ENCODE results near the gene C19orf25.

The C19orf25 gene

DNA sequence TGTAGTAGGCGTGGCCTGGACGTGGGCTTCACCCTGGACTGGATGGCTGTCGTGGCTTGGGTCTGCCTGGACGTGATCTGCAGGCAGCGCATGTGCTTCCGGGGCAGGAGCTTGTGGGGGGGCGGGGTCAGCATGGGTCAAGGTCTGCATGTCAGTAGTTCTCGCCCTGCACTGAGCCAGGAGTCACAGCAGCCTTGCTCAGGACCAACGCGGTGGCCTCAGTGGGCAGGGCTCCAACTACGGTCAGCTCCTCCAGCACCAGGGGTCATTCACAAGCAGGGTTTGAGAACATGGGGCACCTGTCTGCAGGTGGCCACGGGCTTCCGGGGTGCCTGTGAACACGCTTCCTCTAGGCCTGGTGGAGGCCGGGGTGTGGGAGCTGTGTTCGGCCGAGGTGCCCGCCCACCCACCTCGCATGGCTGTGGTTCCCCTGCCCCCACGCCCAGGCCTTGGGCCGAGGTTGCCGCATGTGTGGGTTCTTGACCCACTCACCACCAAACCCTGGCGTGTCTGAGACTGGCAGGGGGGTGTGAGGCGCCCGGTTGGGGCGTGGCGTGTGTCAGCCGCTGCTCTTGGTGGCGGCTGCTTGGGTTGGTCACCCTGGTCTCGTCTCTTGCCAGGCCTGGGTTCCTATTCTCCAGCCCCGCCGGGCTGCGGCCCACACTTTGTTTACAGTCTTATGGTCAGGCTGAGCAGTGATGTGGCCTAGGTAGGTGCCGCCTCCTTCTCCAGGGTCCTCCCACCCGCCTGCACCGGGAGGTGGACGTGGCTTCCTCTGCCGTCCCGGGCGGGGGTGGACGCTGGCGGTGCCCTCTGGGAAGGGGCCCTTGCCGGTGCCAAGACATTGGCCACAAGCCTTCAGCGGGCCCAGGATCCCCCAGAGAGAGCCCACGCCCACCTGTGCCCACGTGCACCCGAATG lies 45.6 kb downstream of the C19orf25 start:
- DNase-seq (ENCODE audit: low read depth in 2 of 3, low spot score in 2 of 3) = no peak

DNA sequence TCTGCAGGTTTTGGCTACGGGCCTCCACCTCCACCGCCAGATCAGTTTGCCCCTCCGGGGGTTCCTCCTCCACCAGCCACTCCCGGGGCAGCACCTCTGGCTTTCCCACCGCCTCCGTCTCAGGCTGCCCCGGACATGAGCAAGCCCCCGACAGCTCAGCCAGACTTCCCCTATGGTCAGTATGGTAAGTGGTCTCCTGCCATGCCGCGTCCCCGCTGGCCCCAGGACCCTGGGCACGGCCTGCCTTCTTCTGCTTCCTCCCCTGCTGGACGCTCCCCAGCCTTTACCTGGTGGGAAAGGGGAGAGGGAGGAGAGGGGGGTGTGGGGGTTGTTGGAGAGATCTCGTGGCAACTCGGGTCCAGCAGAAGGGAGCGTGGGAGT lies 46.5 kb downstream of the C19orf25 start:
- DNase-seq (ENCODE audit: low read depth in 2 of 3, low spot score in 2 of 3) = no peak

DNA sequence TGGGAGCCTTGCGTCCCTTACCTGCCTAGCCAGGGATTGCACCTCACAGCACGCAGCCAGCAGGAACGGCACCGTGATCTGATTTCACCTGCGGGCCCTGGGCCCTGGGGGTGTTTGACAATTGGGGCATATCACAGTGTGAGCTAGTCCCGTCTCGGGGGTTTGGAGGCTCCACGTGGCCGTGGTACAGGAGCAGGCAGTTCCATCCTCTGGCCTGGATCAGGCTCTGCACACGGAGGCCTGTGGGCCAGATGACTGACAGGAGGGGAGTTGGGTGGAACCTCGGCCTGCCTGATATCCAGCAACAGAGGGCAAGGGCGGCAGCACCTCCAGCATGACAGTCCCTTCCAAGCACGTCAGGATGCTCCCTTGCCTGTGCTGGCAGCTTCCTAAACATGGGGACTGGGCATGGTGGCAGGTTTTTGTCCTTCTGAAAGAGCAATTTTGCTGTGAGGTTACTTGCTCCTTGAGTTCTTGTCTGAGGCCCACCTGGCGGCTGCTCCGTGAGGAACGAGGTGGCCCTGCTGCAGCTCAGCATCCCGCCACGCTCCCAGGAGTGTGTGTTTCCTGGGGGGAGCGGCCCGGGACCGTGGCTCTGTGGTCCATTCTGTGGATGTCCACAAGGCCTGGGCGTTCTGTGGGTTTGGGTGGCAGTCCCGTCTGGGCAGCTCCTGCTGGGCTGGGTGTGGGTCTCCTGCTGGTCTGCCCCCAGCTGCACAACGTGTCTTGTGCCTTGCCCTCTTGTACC lies 47.1 kb downstream of the C19orf25 start:
- DNase-seq (ENCODE audit: low read depth in 2 of 3, low spot score in 2 of 3) = no peak

DNA sequence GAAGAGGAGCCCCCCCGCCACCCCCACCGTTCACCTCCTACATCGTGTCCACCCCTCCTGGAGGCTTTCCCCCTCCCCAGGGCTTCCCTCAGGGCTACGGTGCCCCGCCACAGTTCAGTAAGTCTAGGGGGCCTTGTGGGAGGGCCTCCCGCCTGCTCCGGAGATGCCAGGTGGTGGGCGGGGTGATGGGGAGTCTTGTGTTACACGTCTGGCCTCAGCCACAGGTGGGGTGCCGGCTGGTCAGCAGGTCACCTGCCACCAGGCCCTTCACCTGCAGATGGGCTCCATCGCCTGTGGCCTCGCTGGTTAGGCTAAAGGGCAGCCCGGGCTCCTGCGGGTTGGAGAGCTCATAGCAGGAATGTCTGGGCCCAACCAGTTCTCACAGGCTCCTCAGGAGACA lies 48.8 kb downstream of the C19orf25 start:
- DNase-seq (ENCODE audit: low read depth in 2 of 3, low spot score in 2 of 3) = no peak

DNA sequence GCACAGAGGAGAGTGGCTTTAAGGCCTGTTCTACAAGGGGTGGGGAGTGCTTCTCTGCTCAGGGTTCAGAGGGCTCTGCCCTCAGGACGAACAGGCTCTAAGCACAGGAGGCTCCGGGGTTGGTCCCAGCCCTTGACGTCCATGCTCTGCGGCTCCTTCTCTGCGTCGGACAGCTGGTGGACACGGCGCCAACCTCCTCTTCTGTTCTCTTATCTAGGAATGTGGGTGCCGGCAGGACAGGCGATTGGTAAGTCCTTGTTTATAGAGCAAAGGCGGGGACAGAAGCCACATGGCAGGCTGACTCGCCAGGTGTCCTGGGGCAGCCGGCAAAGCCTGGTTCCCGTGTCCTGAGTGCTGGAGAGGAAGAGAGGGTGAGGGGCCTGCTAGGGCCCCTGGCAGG lies 49.3 kb downstream of the C19orf25 start:
- DNase-seq (ENCODE audit: low read depth in 2 of 3, low spot score in 2 of 3) = no peak

DNA sequence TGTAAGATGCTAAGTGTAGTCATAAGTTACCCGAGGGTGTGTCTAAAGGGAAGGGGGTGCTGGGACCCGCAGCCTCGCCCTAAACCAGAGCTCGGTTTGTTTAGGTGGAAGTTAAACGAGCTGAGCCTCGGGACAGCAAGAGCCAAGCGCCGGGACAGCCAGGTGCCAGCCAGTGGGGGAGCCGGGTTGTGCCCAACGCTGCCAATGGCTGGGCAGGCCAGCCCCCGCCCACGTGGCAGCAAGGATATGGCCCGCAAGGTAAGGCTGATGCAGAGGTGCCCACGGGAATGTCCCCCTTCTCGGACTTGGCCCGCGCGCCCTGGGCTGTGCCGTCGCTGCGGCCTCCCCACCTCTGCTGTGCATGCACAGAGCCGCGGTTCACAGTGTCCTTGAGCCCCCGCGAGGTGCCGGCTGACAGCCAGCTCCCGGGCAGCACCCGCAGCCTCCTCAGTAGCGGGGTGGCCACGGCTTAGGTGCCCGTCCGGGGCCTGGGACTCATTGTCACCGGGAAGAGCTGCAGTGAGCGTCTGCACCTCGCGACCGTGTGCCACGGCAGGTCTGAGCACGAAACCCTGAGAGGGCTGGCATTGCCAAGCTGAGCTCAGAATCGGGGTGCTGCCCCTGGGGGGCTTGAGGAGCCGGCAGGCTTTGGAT lies 50.1 kb downstream of the C19orf25 start:
- DNase-seq (ENCODE audit: low read depth in 2 of 3, low spot score in 2 of 3) = no peak

DNA sequence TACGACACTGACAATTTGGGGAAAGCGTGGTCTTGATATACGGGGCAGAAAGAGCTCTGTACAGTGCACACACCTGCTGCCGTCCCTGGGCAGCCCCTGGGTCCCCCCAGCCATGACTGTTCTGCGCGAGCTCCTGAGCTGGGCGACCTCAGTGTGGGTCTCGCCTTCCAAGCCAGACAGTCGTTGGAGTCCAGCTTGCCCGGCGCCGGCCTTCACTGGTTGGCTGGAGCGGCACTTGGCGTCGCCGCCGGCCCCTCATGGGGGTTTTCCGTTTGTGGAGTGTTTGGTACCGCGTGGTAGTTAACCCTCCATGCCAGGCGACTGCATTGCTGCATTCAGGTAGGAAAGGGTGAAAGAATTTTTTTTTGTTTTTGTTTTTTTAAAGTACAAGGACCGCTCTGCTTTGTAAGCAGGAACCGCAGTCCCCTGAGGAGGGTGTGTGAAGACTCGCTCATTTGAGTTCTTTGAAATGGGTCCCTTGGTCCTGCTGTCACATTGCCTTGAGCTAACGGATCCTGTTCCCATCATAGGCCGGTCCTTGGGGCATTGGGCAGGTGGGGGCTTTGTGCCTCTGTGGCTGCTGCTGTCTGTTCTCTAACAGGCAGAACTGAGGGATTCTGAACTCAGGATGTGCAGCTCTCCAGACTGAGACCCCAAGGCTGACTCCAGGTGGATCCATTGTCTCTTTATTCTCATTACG lies 51.6 kb downstream of the C19orf25 start:
- no peak for DNase-seq (ENCODE audit: low read depth in 2 of 3, low spot score in 2 of 3)

DNA sequence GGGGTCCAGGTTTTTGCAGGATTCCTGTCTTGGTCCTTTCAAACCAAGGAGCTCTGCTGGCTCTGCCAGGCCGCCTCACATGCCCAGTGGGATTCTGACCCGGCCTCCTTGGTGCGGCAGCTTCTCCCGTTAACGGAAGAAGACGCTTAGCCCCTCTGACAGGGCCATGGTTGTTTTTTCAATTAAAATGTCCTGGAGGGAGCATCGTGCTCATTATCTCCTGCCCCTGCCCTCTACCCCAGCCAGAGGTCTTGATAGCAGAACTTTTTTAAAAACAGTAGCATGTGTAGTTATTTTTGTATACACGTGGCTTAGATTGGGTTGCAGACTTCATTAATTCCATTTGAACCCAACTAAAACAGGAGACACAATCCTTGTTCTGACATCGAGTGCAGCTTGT lies 52.3 kb downstream of the C19orf25 start:
- DNase-seq (ENCODE audit: low read depth in 2 of 3, low spot score in 2 of 3) = no peak

DNA sequence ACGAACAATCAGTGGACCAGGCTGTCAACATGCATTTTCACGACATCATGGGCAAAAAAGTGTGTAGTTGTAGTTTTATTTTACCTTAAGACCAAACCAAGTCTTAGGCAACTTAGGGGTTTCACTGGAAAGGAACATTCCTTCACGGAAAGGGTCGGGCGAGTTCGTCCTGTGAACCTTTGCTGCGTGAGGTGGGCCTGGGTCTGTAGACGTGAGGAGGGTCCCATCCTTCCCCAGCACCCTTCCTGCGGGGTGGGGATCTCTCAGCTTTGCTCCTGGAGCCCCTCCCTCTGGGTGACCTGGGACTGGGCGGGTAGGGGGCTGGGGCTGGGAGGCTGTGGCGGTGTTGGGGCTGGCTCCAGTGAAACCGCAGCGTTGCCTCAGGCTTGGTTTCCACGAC lies 53.1 kb downstream of the C19orf25 start:
- no peak for DNase-seq (ENCODE audit: low read depth in 2 of 3, low spot score in 2 of 3)

DNA sequence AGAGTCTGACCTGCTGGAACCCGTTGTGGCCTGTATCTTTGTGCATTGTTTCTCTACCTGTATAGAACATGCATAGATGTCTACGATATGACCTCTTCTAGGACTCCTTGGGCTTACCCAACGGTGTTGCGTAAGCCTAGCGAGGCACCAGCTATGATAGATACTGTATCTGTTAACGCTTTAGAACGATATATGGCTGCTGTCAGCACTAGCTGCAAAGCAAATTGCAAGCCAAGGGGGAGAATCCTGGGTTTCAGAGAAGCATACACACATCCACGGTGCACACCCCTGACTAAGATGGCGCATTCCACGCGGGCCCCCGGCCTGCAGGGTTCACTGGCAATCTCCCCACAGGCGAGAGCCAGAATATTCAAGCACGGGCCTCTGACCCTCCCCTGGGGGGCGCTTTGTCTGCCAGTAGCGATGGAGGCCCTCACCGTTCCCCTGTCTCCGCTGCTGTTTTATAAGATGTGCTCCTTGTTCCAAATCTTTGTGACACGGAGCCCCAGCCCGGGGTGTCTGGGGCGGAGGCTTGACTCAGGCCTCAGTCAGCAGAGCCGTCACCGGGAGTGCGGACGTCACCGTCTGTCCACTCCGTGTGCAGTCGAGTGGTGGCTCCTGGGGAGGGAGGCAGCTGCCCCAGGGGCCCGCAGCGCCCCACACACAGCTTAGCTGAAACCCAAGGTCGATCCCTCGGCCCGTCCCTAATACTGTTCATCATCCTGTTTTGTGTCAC lies 53.7 kb downstream of the C19orf25 start:
- DNase-seq (ENCODE audit: low read depth in 2 of 3, low spot score in 2 of 3) = no peak

DNA sequence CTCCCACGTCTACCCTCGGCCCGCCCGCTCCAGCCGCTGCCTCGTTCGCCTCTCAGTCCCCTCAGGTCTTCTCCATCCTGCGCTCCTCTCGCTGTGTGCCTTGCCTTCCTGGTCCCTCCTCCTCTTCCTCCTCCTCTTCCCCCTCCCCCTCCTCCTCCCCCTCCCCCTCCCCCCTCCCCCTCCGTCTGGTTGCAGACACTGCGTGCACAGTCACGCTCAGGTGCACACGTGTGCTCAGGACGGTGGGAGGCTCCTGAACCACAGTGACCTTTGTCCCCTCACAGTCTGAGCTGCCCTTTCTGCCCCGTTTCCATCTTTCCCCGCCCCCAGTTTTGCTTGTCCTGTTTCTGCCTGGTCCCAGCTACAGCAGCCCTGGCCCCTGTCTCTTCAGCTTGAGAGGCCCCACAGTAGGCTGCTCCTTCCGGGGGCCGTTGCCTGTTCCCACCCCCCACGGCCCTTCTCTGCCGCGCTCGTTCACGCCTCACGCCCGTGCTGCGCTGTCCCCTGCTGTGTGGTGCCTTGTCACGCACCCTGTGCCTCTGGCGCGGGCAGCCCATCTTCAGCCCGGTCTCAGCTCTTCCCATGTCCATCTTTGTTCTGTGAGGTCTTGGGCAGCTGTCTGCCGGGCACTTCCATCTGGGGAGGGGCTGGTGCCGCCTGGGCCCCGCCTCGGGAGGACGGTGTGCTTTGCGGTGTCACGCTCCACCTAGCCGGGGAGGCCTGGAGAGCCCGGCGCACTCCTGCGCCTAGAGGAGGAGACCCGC lies 54.6 kb downstream of the C19orf25 start:
- no peak for DNase-seq (ENCODE audit: low read depth in 2 of 3, low spot score in 2 of 3)

DNA sequence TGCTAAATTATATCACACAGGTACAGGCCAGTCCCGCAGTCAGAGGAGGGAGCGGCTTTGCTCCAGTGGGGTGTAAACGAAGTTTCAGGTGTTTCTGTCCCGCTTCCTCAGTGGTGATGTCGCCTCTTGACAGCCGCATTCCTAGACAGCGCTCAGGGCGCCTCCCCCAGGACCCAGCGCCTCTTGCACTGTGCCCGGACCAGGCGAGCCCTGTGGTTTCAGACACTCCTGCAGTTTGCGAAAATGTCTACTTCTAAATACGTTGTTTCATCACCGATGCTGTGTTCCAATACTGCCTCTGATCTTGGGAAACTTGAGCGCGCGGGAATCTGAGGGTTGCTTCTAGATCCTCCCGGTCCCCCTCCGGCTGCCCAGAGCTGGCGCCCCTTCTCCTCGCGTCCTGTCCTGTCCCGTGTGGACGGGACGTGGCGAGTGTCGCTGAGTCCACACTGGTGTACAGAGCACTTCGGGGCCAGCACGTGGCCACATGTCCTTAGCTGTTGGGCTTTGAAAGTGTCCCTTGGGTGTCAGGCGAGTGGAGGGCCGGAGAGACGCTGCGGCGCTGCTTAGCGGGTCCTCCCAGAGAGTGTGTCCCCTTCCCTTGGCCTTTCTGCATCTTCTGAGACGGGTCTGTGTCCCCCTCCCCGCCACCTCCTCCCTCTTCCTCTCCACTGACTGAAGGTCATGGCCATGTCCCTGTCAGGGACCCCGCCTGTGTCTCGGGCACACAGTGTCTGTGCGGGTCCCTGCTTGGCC lies 55.4 kb downstream of the C19orf25 start:
- no peak for DNase-seq (ENCODE audit: low read depth in 2 of 3, low spot score in 2 of 3)
